Measurements from ENCODE around the gene CHSY3.

DNA sequence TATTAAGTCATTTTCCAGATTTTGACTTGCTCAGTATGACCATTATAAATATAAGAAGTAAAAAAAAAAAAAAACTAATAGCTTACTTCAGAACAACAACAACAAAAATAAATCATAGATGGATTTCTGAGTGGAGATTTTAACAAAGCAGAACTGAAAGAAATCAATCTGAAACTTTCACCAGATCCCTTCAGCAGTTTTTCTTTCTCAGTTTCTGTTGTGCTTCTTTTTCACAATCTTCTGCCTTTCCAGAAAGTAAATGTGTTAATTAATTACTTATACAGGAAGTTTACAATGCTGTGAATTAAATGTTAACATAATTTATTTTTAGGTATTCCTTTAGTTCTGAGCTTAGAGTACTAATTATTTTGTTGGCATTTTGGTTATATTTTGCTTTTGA lies 73.5 kb downstream of the CHSY3 start:
- no peak for TF ChIP-seq POLR2A (IDR thresholded peaks at IDR 0.05; ENCODE audit: low read length)
- TF ChIP-seq GATA1 (IDR thresholded peaks at IDR 0.05; ENCODE audit: low read depth, low read length): no peak
